Endodermal cell (in vitro differentiated cells): ENCODE results near the gene ARVCF. TPM values are rescaled to one million over a fixed set of nuclear protein-coding genes. Genes with fewer than 3 reads are reported as not detected.

Experiments
- DNase-seq: peaks from one replicate; pipeline ENCODE4 v3.0.0-alpha.2; 2017
- H3K27ac ChIP-seq: 2 replicates; pipeline ENCODE4 v1.5.1; 2013; ENCODE audit warnings: mild to moderate bottlenecking, low read depth, low read length, moderate library complexity
- H3K27me3 ChIP-seq: 2 replicates; pipeline ENCODE4 v1.6.1; 2013; ENCODE audit warnings: mild to moderate bottlenecking, low read length, moderate library complexity; ENCODE audit not compliant: insufficient read depth, control insufficient read depth, poor library complexity, severe bottlenecking
- H3K36me3 ChIP-seq: 2 replicates; pipeline ENCODE4 v1.7.0; 2013; ENCODE audit warnings: mild to moderate bottlenecking, low read length, moderate library complexity; ENCODE audit not compliant: control insufficient read depth, insufficient read depth
- H3K4me1 ChIP-seq: one replicate; pipeline ENCODE4 v1.7.0; 2013; ENCODE audit warnings: low read length; ENCODE audit not compliant: control insufficient read depth, insufficient read depth
- H3K4me3 ChIP-seq: 2 replicates; pipeline ENCODE4 v1.5.1; 2013; ENCODE audit warnings: mild to moderate bottlenecking, low read length, moderate library complexity
- H3K9ac ChIP-seq: 2 replicates; pipeline ENCODE4 v1.6.1; 2013; ENCODE audit warnings: mild to moderate bottlenecking, low read length, moderate library complexity; ENCODE audit not compliant: poor library complexity, severe bottlenecking; ENCODE audit errors: extremely low read depth
- H3K9me3 ChIP-seq: 2 replicates; pipeline ENCODE4 v1.6.1; 2013; ENCODE audit warnings: mild to moderate bottlenecking, low read length, moderate library complexity; ENCODE audit not compliant: control insufficient read depth
- H3K27ac Mint-ChIP-seq: 2 replicates; pipeline ENCODE4 v1.8.0; 2020; ENCODE audit warnings: mixed read lengths
- H3K27me3 Mint-ChIP-seq: 2 replicates; pipeline ENCODE4 v1.8.0; 2021; ENCODE audit warnings: mild to moderate bottlenecking, mixed read lengths; ENCODE audit not compliant: insufficient read depth
- H3K36me3 Mint-ChIP-seq: 2 replicates; pipeline ENCODE4 v1.8.0; 2020; ENCODE audit warnings: low read depth, mixed read lengths
- H3K4me1 Mint-ChIP-seq: 2 replicates; pipeline ENCODE4 v1.8.0; 2020; ENCODE audit warnings: mixed read lengths
- H3K4me3 Mint-ChIP-seq: 2 replicates; pipeline ENCODE4 v1.8.0; 2020; ENCODE audit warnings: mild to moderate bottlenecking, moderate library complexity, mixed read lengths
- H3K9me3 Mint-ChIP-seq: 2 replicates; pipeline ENCODE4 v1.8.0; 2020; ENCODE audit warnings: mild to moderate bottlenecking, mixed read lengths
- CTCF ChIP-seq: fragments of 200-600 bp; sonication (generic); conservative IDR thresholded peaks from 2 replicates; pipeline ENCODE4 v1.5.0; 2021; ENCODE audit warnings: antibody characterized with exemption, mild to moderate bottlenecking
- WGBS, 2 experiments: methylation state at CpG; one replicate each; pipeline versions ENCODE4 v1.1.5 to v1.1.7; 2013; ENCODE audit warnings: missing lambda C conversion rate in 2 of 2, mixed read lengths in 1 of 2; ENCODE audit not compliant: insufficient coverage in 1 of 2, insufficient read length in 1 of 2; 5-methylcytosine and 5-hydroxymethylcytosine counted together
- total RNA-seq, 2 donors: library from RNA; stranded (reverse); fragmentation: NEBNext Ultra II Directional in 1 of 2; extraction: Animal tissue kit (Norgen Biotek cat#: 25700) in 1 of 2; gene quantifications; 2 replicates in 1 of 2; 3 replicates in 1 of 2; pipeline ENCODE4 v1.2.1, GENCODE V29; 2021

The ARVCF gene
- total RNA-seq, 2 donors from 2014 or later = 48.3 to 61.3 TPM

- Histone ChIP-seq H3K4me1 (peaks cover 6% of the 10 kb centered on the region), H3K27me3 (no peaks in the 10 kb centered on the region), H3K9ac (no peak overlapping the region), H3K27ac (no peak overlapping the region), H3K4me3 (no peak overlapping the region), H3K36me3 (no peaks in the 10 kb centered on the region), H3K9me3 (no peaks in the 10 kb centered on the region)
- WGBS, 2 experiments = 75% methylated on average over 3 of the region's 3 CpGs; no CpG with 5 or more reads in 1 of the 2 experiments
- Mint-ChIP-seq H3K27ac (no peak overlapping the region), H3K27me3 (peaks cover 1% of the 10 kb centered on the region), H3K36me3 (no peaks in the 10 kb centered on the region), H3K9me3 (no peaks in the 10 kb centered on the region), H3K4me1 (peaks cover 2% of the 10 kb centered on the region), H3K4me3 (no peak overlapping the region)
- no peak for TF ChIP-seq CTCF
- no peak for DNase-seq
Measured at GRCh38 chr22:19989725-19990067, 26.9 kb downstream of the ARVCF start.

GRCh38 chr22:19988965-19989724 lies 27.5 kb downstream of the ARVCF start:
- H3K4me3 Mint-ChIP-seq = no peak overlapping the region
- peaks cover 1% of the 10 kb centered on the region for H3K27me3 Mint-ChIP-seq

DNA sequence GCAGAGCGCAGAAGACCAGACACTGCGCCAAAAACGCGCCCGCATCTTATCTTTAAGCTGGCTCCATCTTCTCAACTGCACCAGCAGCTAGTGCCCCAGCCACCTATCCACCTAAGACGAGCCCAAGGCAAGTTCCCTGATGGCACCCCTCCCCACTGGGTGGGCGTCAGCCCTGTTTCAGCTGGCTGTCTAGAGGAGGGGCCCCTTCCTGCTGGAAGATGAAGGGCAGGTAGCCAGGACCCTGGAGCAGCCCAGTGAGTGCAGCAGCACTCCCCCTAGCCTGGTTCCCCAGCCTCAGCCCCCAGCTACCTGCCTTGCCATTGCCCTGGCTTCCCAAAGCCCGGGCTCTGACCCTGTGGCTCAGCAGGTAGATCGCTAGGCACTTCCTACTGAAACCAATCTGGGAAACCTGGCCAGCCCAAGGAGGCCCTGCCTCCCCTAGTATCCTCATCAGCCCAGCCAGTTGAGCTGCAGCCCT lies 28.3 kb downstream of the ARVCF start:
- Mint-ChIP-seq H3K9me3 (no peaks in the 10 kb centered on the region), H3K27me3 (no peaks in the 10 kb centered on the region), H3K4me1 (peaks cover 2% of the 10 kb centered on the region), H3K27ac (no peak overlapping the region), H3K4me3 (no peak overlapping the region), H3K36me3 (no peaks in the 10 kb centered on the region)
- no peaks in the 10 kb centered on the region for H3K9me3 ChIP-seq
- no peaks in the 10 kb centered on the region for H3K27me3 ChIP-seq
- H3K27ac ChIP-seq = no peak overlapping the region
- H3K4me3 ChIP-seq = no peak overlapping the region
- no peaks in the 10 kb centered on the region for H3K36me3 ChIP-seq
- 87 to 100% methylated on average over 8 to 9 of the region's 9 CpGs for WGBS, 2 experiments
- H3K4me1 ChIP-seq = peaks cover 6% of the 10 kb centered on the region
- TF ChIP-seq CTCF = no peak
- no peak for DNase-seq
- no peak overlapping the region for H3K9ac ChIP-seq

More at GRCh38 chr22:19988965-19989724, 27.5 kb downstream of the ARVCF start:
- H3K4me1 Mint-ChIP-seq = peaks cover 2% of the 10 kb centered on the region
- 90 to 93% methylated on average over 12 to 18 of the region's 18 CpGs for WGBS, 2 experiments
- no peak overlapping the region for H3K4me3 ChIP-seq
- H3K9me3 Mint-ChIP-seq = no peaks in the 10 kb centered on the region
- no peak overlapping the region for H3K9ac ChIP-seq
- H3K4me1 ChIP-seq = peaks cover 6% of the 10 kb centered on the region
- H3K27ac Mint-ChIP-seq = no peak overlapping the region
- H3K27me3 ChIP-seq = no peaks in the 10 kb centered on the region
- H3K27ac ChIP-seq = no peak overlapping the region
- TF ChIP-seq CTCF = no peak
- no peaks in the 10 kb centered on the region for H3K36me3 Mint-ChIP-seq
- no peak for DNase-seq
- no peaks in the 10 kb centered on the region for H3K36me3 ChIP-seq
- H3K9me3 ChIP-seq = no peaks in the 10 kb centered on the region
